Stomach smooth muscle (tissue), 2 donors: Measurements from ENCODE around the gene DUS2.

ENCODE experiments used
- H3K27ac ChIP-seq: one replicate; pipeline ENCODE4 v1.7.0; 2013; ENCODE audit warnings: mild to moderate bottlenecking, low read length, inconsistent platforms
- H3K27me3 ChIP-seq, 2 donors: one replicate each; pipeline ENCODE4 v1.7.0; 2013; ENCODE audit warnings: low read length in 2 of 2; ENCODE audit not compliant: insufficient read depth in 2 of 2, control insufficient read depth in 1 of 2
- H3K36me3 ChIP-seq, 2 donors: one replicate each; pipeline ENCODE4 v1.7.0; 2013; ENCODE audit warnings: low read length in 2 of 2; ENCODE audit not compliant: control insufficient read depth in 2 of 2, insufficient read depth in 2 of 2
- H3K4me1 ChIP-seq: one replicate; pipeline ENCODE4 v1.7.0; 2013; ENCODE audit warnings: low read length; ENCODE audit not compliant: control insufficient read depth, insufficient read depth
- H3K4me3 ChIP-seq, 2 donors: one replicate each; pipeline ENCODE4 v1.7.0; 2013; ENCODE audit warnings: low read length in 2 of 2
- H3K9ac ChIP-seq, 2 donors: one replicate each; pipeline ENCODE4 v1.7.0; 2013; ENCODE audit warnings: low read length in 2 of 2, mild to moderate bottlenecking in 1 of 2
- H3K9me3 ChIP-seq, 2 donors: one replicate each; pipeline ENCODE4 v1.7.0; 2013; ENCODE audit warnings: low read length in 2 of 2; ENCODE audit not compliant: control insufficient read depth in 2 of 2
- donor health status: healthy.
- donor health status: Pancreatic carcinoma.

DUS2 gene

GRCh38 chr16:68047987-68048386 lies 24.9 kb downstream of the DUS2 start:
- no peak overlapping the region for H3K4me3 ChIP-seq
- no peaks in the 10 kb centered on the region for H3K9me3 ChIP-seq
- H3K9ac ChIP-seq, result no peak overlapping the region
- H3K27ac ChIP-seq, result no peak overlapping the region
- peaks cover 12 to 18% of the 10 kb centered on the region in 2 donors for H3K36me3 ChIP-seq
- H3K27me3 ChIP-seq, result no peaks in the 10 kb centered on the region
- H3K4me1 ChIP-seq, result no peaks in the 10 kb centered on the region

- Histone ChIP-seq H3K4me3 (no peak overlapping the region), H3K27ac (no peak overlapping the region), H3K9ac (no peak overlapping the region), H3K4me1 (no peaks in the 10 kb centered on the region), H3K36me3 (peaks cover 18 to 28% of the 10 kb centered on the region in 2 donors), H3K9me3 (no peaks in the 10 kb centered on the region), H3K27me3 (no peaks in the 10 kb centered on the region)
Measured at GRCh38 chr16:68049449-68049848, 26.4 kb downstream of the DUS2 start.

GRCh38 chr16:68055395-68055794 lies 32.3 kb downstream of the DUS2 start:
- Histone ChIP-seq H3K27me3 (no peaks in the 10 kb centered on the region), H3K4me1 (no peaks in the 10 kb centered on the region), H3K27ac (no peak overlapping the region), H3K36me3 (peaks cover 18 to 22% of the 10 kb centered on the region in 2 donors), H3K9ac (no peak overlapping the region), H3K9me3 (no peaks in the 10 kb centered on the region), H3K4me3 (no peak overlapping the region)

GRCh38 chr16:68059804-68060203 lies 36.7 kb downstream of the DUS2 start:
- Histone ChIP-seq H3K9ac (no peak overlapping the region), H3K4me3 (no peak overlapping the region), H3K27ac (no peak overlapping the region), H3K4me1 (no peaks in the 10 kb centered on the region), H3K9me3 (no peaks in the 10 kb centered on the region), H3K36me3 (peaks cover 6 to 18% of the 10 kb centered on the region in 2 donors), H3K27me3 (no peaks in the 10 kb centered on the region)

DNA sequence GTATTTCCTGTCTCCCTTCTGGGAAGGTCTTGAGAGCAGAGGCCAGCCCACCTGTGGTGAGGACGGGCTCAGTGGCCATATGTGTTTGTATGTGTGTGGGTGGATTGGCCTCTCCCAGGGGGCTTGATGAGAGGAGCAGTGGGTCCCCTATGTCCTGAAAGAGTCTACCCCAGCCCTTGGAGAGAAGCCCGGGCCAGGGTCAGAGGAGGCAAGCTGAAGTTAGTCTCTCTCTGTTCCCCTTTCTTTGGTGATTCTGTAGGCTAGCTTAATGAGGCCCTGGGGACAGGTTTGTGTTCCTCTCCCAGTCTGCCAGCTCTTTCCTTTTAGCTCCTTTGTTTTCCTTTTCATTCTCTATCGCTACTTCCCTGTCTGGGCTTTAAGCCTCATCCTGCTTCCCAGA lies 38.3 kb downstream of the DUS2 start:
- H3K9me3 ChIP-seq, result no peaks in the 10 kb centered on the region
- no peaks in the 10 kb centered on the region for H3K27me3 ChIP-seq
- no peak overlapping the region for H3K27ac ChIP-seq
- H3K9ac ChIP-seq, result no peak overlapping the region
- H3K4me1 ChIP-seq, result no peaks in the 10 kb centered on the region
- H3K4me3 ChIP-seq, result no peak overlapping the region
- H3K36me3 ChIP-seq, result peaks cover 8 to 18% of the 10 kb centered on the region in 2 donors

GRCh38 chr16:68062910-68063393 lies 39.9 kb downstream of the DUS2 start:
- Histone ChIP-seq H3K27ac (no peak overlapping the region), H3K4me1 (no peaks in the 10 kb centered on the region), H3K36me3 (peaks cover 11 to 19% of the 10 kb centered on the region in 2 donors), H3K9ac (no peak overlapping the region), H3K4me3 (no peak overlapping the region), H3K9me3 (no peaks in the 10 kb centered on the region), H3K27me3 (no peaks in the 10 kb centered on the region)

DNA sequence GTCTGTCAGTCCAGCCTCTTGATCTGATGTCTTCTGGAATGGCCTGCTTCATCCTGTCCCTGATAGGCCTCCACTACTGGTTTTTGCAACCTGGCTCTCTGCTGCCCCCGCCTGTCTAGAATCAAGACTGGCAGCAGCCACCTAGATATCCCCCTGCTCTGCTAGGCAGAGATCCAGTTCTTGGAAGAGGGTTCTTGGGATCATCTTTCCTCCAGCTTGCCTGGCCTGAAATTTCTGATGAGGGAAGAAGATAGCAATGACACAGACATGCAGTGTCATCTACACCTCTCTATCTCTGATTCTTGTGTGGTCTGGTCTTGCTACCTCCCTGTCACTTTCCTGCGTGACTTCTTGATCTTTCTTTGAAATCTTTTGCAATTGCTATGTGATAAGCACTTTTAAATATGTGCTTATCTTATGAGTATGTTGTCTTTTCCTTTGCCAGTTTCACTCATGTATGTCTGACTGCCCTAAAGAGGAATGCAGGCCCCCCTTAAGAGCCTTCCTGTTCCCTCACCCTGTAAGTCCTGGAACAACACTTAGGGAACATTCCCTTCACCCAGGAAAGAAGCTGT lies 41.8 kb downstream of the DUS2 start:
- Histone ChIP-seq H3K9me3 (no peaks in the 10 kb centered on the region), H3K36me3 (peaks cover 16 to 18% of the 10 kb centered on the region in 2 donors), H3K27me3 (no peaks in the 10 kb centered on the region), H3K4me3 (no peak overlapping the region), H3K9ac (no peak overlapping the region), H3K4me1 (no peaks in the 10 kb centered on the region), H3K27ac (no peak overlapping the region)

DNA sequence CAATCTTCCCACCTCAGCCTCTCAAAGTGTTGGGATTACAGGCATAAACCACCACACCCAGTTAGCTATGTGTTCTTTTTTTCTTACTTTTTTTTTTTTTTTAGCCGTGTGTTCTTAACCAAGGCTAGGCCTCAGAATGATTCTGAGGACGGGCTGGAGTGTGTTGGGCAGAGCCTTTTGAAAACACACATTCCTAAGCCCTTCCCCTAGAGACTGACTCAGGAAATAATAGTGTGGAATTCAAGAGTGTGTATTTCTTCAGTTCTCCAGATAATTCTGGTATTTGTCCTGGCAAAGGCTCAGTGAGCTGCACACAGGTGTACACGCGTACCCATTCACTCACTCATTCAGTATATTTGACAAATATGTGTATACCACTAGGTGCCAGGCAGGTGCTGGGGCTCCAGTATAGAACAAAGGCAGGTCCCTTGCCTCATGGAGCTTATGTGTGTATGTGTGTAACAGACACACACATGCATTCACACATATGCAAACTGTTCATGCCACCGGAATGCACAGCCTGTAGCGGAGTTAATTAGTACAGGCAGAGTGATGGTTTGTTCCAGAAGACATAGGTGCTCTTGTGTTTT lies 42.7 kb downstream of the DUS2 start:
- no peak overlapping the region for H3K4me3 ChIP-seq
- peaks cover 22 to 24% of the 10 kb centered on the region in 2 donors for H3K36me3 ChIP-seq
- H3K27me3 ChIP-seq, result no peaks in the 10 kb centered on the region
- no peak overlapping the region for H3K9ac ChIP-seq
- H3K27ac ChIP-seq, result no peak overlapping the region
- H3K9me3 ChIP-seq, result no peaks in the 10 kb centered on the region
- no peaks in the 10 kb centered on the region for H3K4me1 ChIP-seq

DNA sequence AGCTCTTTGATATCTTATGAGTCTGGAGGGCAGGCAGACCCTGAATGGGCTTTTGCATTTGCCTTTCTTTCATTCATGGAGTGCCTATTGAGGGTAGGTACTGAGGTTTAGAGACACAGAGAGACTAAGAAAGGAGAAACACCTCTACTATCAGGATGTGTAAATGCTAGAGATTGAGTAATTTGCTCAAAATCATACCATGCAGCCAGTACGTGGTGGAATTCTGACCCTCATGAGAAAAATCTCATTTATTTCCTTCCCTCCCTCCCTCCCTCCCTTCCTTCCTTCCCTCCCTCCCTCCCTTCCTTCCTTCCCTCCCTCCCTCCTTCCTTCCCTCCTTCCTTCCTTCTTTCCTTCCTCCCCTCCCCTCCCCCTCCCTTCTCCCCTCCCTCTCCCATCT lies 43.7 kb downstream of the DUS2 start:
- Histone ChIP-seq H3K4me3 (no peak overlapping the region), H3K27me3 (no peaks in the 10 kb centered on the region), H3K9me3 (no peaks in the 10 kb centered on the region), H3K4me1 (no peaks in the 10 kb centered on the region), H3K9ac (no peak overlapping the region), H3K36me3 (peaks cover 21 to 28% of the 10 kb centered on the region in 2 donors), H3K27ac (no peak overlapping the region)

DNA sequence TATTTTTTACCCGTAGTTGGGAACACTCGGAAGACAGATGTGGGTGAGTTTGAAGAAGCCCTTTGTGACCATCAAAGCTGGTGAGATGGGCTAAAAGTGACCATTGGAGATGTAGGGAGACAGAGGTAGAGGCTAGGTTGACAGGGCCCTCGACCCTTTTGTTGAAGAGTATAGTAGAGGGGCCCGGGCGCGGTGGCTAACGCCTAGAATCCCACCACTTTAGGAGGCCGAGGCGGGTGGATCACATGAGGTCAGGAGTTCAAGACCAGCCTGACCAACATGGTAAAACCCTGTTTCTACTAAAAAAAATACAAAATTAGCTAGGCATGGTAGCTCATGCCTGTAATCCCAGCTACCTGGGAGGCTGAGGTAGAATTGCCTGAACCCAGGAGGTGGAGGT lies 45.8 kb downstream of the DUS2 start:
- H3K4me3 ChIP-seq, result no peak overlapping the region
- no peaks in the 10 kb centered on the region for H3K9me3 ChIP-seq
- no peak overlapping the region for H3K27ac ChIP-seq
- H3K36me3 ChIP-seq, result peaks cover 27 to 35% of the 10 kb centered on the region in 2 donors
- H3K9ac ChIP-seq, result no peak overlapping the region
- no peaks in the 10 kb centered on the region for H3K27me3 ChIP-seq
- no peaks in the 10 kb centered on the region for H3K4me1 ChIP-seq

DNA sequence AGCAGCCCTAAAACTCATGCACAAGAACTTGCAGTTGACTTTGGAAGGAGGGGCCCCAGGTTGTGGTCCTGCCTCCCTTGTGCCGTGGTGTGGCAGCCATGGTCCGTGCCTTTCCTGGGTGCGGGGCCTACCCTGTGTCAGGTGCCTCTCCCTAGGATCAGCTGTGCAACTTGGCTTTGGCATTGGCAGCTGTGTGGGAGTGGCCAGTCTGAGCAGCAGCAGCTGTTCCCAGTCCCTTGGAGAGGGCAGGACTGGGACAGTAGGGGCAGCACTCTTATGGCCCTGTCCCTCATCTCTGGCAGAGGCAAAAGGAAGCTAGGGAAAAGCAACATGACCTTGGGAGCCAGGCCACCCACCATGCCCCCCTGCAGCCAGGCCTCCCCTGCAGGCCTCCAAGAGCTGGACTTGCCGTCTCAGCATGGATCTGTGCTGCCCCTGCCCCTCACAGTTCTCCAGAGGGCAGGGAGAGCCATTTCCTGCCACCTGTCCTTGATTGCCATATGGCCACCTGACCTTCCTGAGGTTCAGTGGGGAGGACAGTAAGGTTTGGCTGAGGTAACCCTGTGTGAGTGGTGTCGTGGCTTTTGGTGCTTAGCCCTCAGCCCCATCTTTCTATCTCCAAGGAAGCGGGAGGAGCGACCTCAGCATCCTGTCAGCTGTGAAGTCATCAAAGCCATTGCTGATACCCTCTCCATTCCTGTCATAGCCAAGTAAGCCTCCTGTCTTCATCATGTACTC lies 46.6 kb downstream of the DUS2 start:
- H3K4me3 ChIP-seq, result no peak overlapping the region
- no peak overlapping the region for H3K27ac ChIP-seq
- H3K36me3 ChIP-seq, result peaks cover 29 to 42% of the 10 kb centered on the region in 2 donors
- no peaks in the 10 kb centered on the region for H3K27me3 ChIP-seq
- H3K9me3 ChIP-seq, result no peaks in the 10 kb centered on the region
- H3K4me1 ChIP-seq, result no peaks in the 10 kb centered on the region
- H3K9ac ChIP-seq, result no peak overlapping the region
